ENCODE data around the gene KRTAP21-3.

DNA sequence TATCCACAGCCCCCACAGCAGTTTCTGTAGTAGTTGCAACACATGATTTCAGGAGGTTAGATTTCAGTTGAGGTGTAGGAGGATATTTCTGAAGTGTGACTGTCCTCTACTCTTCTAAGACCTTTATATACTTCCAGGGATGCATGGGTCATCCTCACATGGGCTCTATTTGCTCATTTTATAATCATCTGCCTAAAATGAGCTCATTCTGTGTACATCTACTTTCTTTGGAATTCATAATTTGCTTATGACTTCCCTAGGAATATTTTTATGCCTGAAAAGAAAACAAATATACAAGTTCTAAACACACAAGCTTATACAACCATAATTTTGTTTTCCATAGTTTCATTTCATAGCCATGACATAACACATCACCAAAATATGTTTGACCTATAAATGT is 28.6 kb upstream of the KRTAP21-3 start, which contains the start of gene KRTAP21-2:
- TF ChIP-seq, protein P1, sequence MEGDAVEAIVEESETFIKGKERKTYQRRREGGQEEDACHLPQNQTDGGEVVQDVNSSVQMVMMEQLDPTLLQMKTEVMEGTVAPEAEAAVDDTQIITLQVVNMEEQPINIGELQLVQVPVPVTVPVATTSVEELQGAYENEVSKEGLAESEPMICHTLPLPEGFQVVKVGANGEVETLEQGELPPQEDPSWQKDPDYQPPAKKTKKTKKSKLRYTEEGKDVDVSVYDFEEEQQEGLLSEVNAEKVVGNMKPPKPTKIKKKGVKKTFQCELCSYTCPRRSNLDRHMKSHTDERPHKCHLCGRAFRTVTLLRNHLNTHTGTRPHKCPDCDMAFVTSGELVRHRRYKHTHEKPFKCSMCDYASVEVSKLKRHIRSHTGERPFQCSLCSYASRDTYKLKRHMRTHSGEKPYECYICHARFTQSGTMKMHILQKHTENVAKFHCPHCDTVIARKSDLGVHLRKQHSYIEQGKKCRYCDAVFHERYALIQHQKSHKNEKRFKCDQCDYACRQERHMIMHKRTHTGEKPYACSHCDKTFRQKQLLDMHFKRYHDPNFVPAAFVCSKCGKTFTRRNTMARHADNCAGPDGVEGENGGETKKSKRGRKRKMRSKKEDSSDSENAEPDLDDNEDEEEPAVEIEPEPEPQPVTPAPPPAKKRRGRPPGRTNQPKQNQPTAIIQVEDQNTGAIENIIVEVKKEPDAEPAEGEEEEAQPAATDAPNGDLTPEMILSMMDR (conservative IDR thresholded peaks at IDR 0.05; ENCODE audit: low read depth in 2 of 2), result no peak
- TF ChIP-seq CREB1 (CRISPR knock-in tag; IDR thresholded peaks at IDR 0.05; ENCODE audit: low read depth), result no peak
- TF ChIP-seq, protein P2, sequence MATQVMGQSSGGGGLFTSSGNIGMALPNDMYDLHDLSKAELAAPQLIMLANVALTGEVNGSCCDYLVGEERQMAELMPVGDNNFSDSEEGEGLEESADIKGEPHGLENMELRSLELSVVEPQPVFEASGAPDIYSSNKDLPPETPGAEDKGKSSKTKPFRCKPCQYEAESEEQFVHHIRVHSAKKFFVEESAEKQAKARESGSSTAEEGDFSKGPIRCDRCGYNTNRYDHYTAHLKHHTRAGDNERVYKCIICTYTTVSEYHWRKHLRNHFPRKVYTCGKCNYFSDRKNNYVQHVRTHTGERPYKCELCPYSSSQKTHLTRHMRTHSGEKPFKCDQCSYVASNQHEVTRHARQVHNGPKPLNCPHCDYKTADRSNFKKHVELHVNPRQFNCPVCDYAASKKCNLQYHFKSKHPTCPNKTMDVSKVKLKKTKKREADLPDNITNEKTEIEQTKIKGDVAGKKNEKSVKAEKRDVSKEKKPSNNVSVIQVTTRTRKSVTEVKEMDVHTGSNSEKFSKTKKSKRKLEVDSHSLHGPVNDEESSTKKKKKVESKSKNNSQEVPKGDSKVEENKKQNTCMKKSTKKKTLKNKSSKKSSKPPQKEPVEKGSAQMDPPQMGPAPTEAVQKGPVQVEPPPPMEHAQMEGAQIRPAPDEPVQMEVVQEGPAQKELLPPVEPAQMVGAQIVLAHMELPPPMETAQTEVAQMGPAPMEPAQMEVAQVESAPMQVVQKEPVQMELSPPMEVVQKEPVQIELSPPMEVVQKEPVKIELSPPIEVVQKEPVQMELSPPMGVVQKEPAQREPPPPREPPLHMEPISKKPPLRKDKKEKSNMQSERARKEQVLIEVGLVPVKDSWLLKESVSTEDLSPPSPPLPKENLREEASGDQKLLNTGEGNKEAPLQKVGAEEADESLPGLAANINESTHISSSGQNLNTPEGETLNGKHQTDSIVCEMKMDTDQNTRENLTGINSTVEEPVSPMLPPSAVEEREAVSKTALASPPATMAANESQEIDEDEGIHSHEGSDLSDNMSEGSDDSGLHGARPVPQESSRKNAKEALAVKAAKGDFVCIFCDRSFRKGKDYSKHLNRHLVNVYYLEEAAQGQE (IDR thresholded peaks at IDR 0.05; ENCODE audit: unreplicated experiment), result no peak
